GM12878 (cell line): Measurements from ENCODE around the gene PLEKHD1. TPM values are rescaled to one million over a fixed set of nuclear protein-coding genes. Genes with fewer than 3 reads are reported as not detected.
A peak's percentile ranks its signal among the peaks of the same experiment; 100 is the strongest.

ENCODE experiments used
- ATAC-seq: fragments of 200-7000 bp; cut with Tn5 transposase; 3 replicates; pipeline ENCODE4 v1.9.1; 2020; ENCODE audit warnings: mild to moderate bottlenecking, moderate library complexity
- BruUV-seq: library from RNA; stranded (reverse); fragments of 400-500 nt; replicated peaks from 2 replicates; lab custom pipeline; 2021; lab: Mats Ljungman, UMichigan
- CTCF ChIA-PET: fragments of 300-600 bp; sonication (Branson Sonifier 250); formaldehyde crosslinking; extraction: SDS; loops from one replicate; lab custom pipeline; 2021; ENCODE audit warnings: inconsistent platforms; lab: Yijun Ruan, JAX
- POLR2A ChIA-PET: fragments of 350-600 bp; formaldehyde crosslinking; extraction: SDS; loops from one replicate; lab custom pipeline; 2021; ENCODE audit warnings: inconsistent platforms; lab: Charles Lee
- RAD21 ChIA-PET: fragments of 300-600 bp; sonication (Branson Sonifier 250); formaldehyde crosslinking; loops from one replicate; lab custom pipeline; 2023; ENCODE audit warnings: antibody characterized with exemption; ENCODE audit not compliant: unreplicated experiment; lab: Charles Lee
- SMC1A ChIA-PET: fragments of 300-600 bp; sonication (Branson Sonifier 250); formaldehyde crosslinking; loops from one replicate; lab custom pipeline; 2023; ENCODE audit not compliant: unreplicated experiment, uncharacterized antibody; lab: Charles Lee
- DNase-seq: peaks from one replicate; pipeline ENCODE4 v3.0.0-alpha.2; 2011; ENCODE audit warnings: low read depth, low spot score
- FAIRE-seq: peaks from 3 replicates; lab custom pipeline; 2011; peaks lifted over from hg19 to GRCh38; lab: Jason Lieb, UNC
- H2AFZ ChIP-seq: 2 replicates; pipeline ENCODE4 v1.6.0; 2011; ENCODE audit warnings: low read depth, low read length, control low read depth; ENCODE audit not compliant: control insufficient read depth
- H3K27ac ChIP-seq: 2 replicates; pipeline ENCODE4 v1.5.1; 2011; ENCODE audit warnings: control low read depth; ENCODE audit not compliant: control insufficient read depth, insufficient read depth
- H3K27me3 ChIP-seq, 2 experiments: replicated peaks in 1 of 2; 2 replicates each; pipeline versions ENCODE4 v1.6.0 to v1.6.1; 2011; ENCODE audit warnings: low read length in 1 of 2; ENCODE audit not compliant: control insufficient read depth in 2 of 2, insufficient read depth in 2 of 2
- H3K36me3 ChIP-seq, 2 experiments: 2 replicates each; pipeline ENCODE4 v1.5.1; 2011; ENCODE audit warnings: low read length in 1 of 2; ENCODE audit not compliant: control insufficient read depth in 2 of 2, insufficient read depth in 2 of 2
- H3K4me1 ChIP-seq: 2 replicates; pipeline ENCODE4 v1.6.1; 2011; ENCODE audit warnings: mild to moderate bottlenecking, low read length, moderate library complexity, mixed read lengths; ENCODE audit not compliant: control insufficient read depth, insufficient read depth
- H3K4me2 ChIP-seq: 2 replicates; pipeline ENCODE4 v1.6.0; 2011; ENCODE audit warnings: control low read depth; ENCODE audit not compliant: control insufficient read depth, insufficient read depth
- H3K4me3 ChIP-seq: fragments of 200-600 bp; sonication (generic); 2 replicates; pipeline ENCODE4 v1.5.1; 2016
- H3K79me2 ChIP-seq: 2 replicates; pipeline ENCODE4 v1.6.0; 2011; ENCODE audit warnings: low read length; ENCODE audit not compliant: control insufficient read depth, insufficient read depth
- H3K9ac ChIP-seq: 2 replicates; pipeline ENCODE4 v1.8.0; 2011; ENCODE audit warnings: low read length, control low read depth, mixed read lengths; ENCODE audit not compliant: control insufficient read depth, insufficient read depth
- H3K9me3 ChIP-seq: replicated peaks from 3 replicates; pipeline ENCODE4 v1.5.1; 2011; ENCODE audit warnings: mild to moderate bottlenecking, low read length; ENCODE audit not compliant: control insufficient read depth, insufficient read depth
- H4K20me1 ChIP-seq: 2 replicates; pipeline ENCODE4 v1.6.0; 2011; ENCODE audit not compliant: control insufficient read depth, insufficient read depth
- ASH2L ChIP-seq: fragments of 300-600, 200-600 bp; sonication (generic); IDR thresholded peaks from 2 replicates; pipeline ENCODE4 v1.6.1; 2017; ENCODE audit warnings: low read depth, mild to moderate bottlenecking, borderline replicate concordance
- ATF2 ChIP-seq: IDR thresholded peaks from 2 replicates; pipeline ENCODE4 v1.6.1; 2012; ENCODE audit warnings: low read length, inconsistent platforms
- BACH1 ChIP-seq: fragments of 450-650 bp; IDR thresholded peaks from 2 replicates; pipeline ENCODE4 v1.6.1; 2017; ENCODE audit warnings: mild to moderate bottlenecking, borderline replicate concordance
- BCL3 ChIP-seq: IDR thresholded peaks from 2 replicates; pipeline ENCODE4 v1.6.1; 2011; ENCODE audit warnings: borderline replicate concordance, low read depth, mild to moderate bottlenecking, moderate library complexity, low read length; ENCODE audit not compliant: insufficient read depth, poor library complexity, severe bottlenecking
- BRCA1 ChIP-seq: IDR thresholded peaks from 2 replicates; pipeline ENCODE4 v1.6.1; 2011; ENCODE audit warnings: low read depth, low read length, improper control_type of control experiment
- CBFB ChIP-seq: IDR thresholded peaks from 2 replicates; pipeline ENCODE4 v1.6.1; 2016; ENCODE audit warnings: antibody characterized with exemption, low read depth
- CEBPB ChIP-seq, 2 experiments: fragments of 150-350 bp in 1 of 2; IDR thresholded peaks; 2 replicates each; pipeline ENCODE4 v1.6.1; 2012 to 2014; ENCODE audit warnings: low read depth in 2 of 2, low read length in 2 of 2, borderline replicate concordance in 1 of 2, inconsistent platforms in 1 of 2
- CTCF ChIP-seq, 3 experiments: IDR thresholded peaks in 2 of 3; conservative IDR thresholded peaks in 1 of 3; 2 replicates each; pipeline ENCODE4 v1.5.1; 2011; ENCODE audit warnings: low read depth in 3 of 3, low read length in 3 of 3, mild to moderate bottlenecking in 3 of 3, control low read depth in 2 of 3, moderate library complexity in 2 of 3, inconsistent platforms in 1 of 3, mixed read lengths in 1 of 3; ENCODE audit not compliant: control insufficient read depth in 2 of 3, insufficient read depth in 1 of 3; ENCODE audit errors: extremely low read depth in 1 of 3
- DPF2 ChIP-seq: fragments of 450-650 bp; IDR thresholded peaks from 2 replicates; pipeline ENCODE4 v1.6.1; 2017; ENCODE audit warnings: mild to moderate bottlenecking
- HDAC2 ChIP-seq: fragments of 200-600 bp; sonication (generic); IDR thresholded peaks from 2 replicates; pipeline ENCODE4 v1.6.1; 2017
- IRF4 ChIP-seq: IDR thresholded peaks from 2 replicates; pipeline ENCODE4 v1.6.1; 2011; ENCODE audit warnings: low read depth, low read length
- SRF ChIP-seq, 2 experiments: IDR thresholded peaks; 2 replicates each; pipeline ENCODE4 v1.6.1; 2011; ENCODE audit warnings: low read depth in 2 of 2, low read length in 2 of 2, mild to moderate bottlenecking in 1 of 2, moderate library complexity in 1 of 2
- YBX1 ChIP-seq: fragments of 450-650 bp; IDR thresholded peaks from 2 replicates; pipeline ENCODE4 v1.6.1; 2016; ENCODE audit warnings: antibody characterized with exemption
- WGBS: methylation state at CpG from one replicate; pipeline ENCODE4 v1.1.6; 2016; ENCODE audit warnings: low lambda C conversion rate; ENCODE audit not compliant: insufficient replicate concordance, insufficient coverage; ENCODE audit errors: missing lambda C conversion rate; 5-methylcytosine and 5-hydroxymethylcytosine counted together
- in situ Hi-C: fragments of 300-500 bp; cut with MboI; formaldehyde crosslinking; loops from 9 replicates; pipeline ENCODE4 v1.14.3; 2018; ENCODE audit warnings: mixed read lengths
- intact Hi-C: fragments of 100-400 bp; cut with micrococcal nuclease; formaldehyde crosslinking; loops from one replicate; pipeline ENCODE4 v1.14.2; 2022; ENCODE audit not compliant: unreplicated experiment
- polyA plus RNA-seq, 11 experiments: library from polyadenylated mRNA; depleted of rRNA in 4 of 11; unstranded in 6 of 11; stranded (reverse) in 5 of 11; fragments of >200 nt; fragmentation: Nextera tagmentation in 4 of 11; fragmentation: Illumina TruSeq in 1 of 11; extraction: Ambion mirVana in 4 of 11; extraction: Trizol in 1 of 11; gene quantifications; 1 replicate in 1 of 11; 2 replicates in 10 of 11; pipeline versions ENCODE4 v1.2.1 to v1.2.3, GENCODE V29; 2011 to 2016; ENCODE audit warnings: inconsistent platforms in 2 of 11, missing spikeins in 2 of 11, low read depth in 1 of 11
- total RNA-seq, 4 experiments: library from RNA; depleted of rRNA in 3 of 4; stranded (reverse); fragments of >200 nt in 3 of 4; fragmentation: Illumina TruSeq in 1 of 4; extraction: Trizol in 1 of 4; gene quantifications; 2 replicates each; pipeline versions ENCODE4 v1.2.1 to v1.2.3, GENCODE V29; 2013 to 2021

PLEKHD1 gene
- total and polyA plus RNA-seq, 10 of the 15 experiments (the other 5 are each of a cell fraction or from before 2014, with no cell fraction given) = 0.01 to 0.08 (median 0.04) TPM; not detected in 6

- no peak for FAIRE-seq
- intact Hi-C loops = no loop called here
- DNase-seq = no peak
- H4K20me1 ChIP-seq = no peaks in the 10 kb centered on the region
- BruUV-seq = no TSS peak
- in situ Hi-C loops = no loop called here
- 18% methylated on average over 53 of the region's 54 CpGs for WGBS
- ChIA-PET RAD21 (no interaction called here), CTCF (interaction anchor here (1.1 kb wide), 1 partner anchor 80 kb away, joined by 3 read pairs; no protein-coding TSS in a partner anchor), POLR2A (no interaction called here), SMC1A (no interaction called here)
- no peak for TF ChIP-seq IRF4
- no peak for TF ChIP-seq HDAC2
- TF ChIP-seq ASH2L = no peak
- TF ChIP-seq YBX1 = no peak
- no peak for TF ChIP-seq BCL3
- H3K9me3 ChIP-seq = no peaks in the 10 kb centered on the region
- H3K79me2 ChIP-seq = no peaks in the 10 kb centered on the region
- no peak overlapping the region for H3K27ac ChIP-seq
- H3K4me2 ChIP-seq = peak overlapping the region; percentile 36; the same call in 1 of the 2 replicates
- no peak for ATAC-seq
- no peak overlapping the region for H3K9ac ChIP-seq
- H3K4me3 ChIP-seq = no peak overlapping the region
- peaks cover 9 to 14% of the 10 kb centered on the region in 2 experiments; a peak in 3 of 4 replicates for H3K27me3 ChIP-seq
- H3K4me1 ChIP-seq = peaks cover 10% of the 10 kb centered on the region
- no peaks in the 10 kb centered on the region for H3K36me3 ChIP-seq
- no peak overlapping the region for H2AFZ ChIP-seq
These were observed 624 bp upstream of the PLEKHD1 start for GRCh38 chr14:69483765-69484443.

- no TSS peak for BruUV-seq
- Histone ChIP-seq H3K36me3 (no peaks in the 10 kb centered on the region), H4K20me1 (no peaks in the 10 kb centered on the region), H3K4me3 (no peak overlapping the region), H3K4me2 (no peak overlapping the region), H3K27me3 (peaks cover 9 to 14% of the 10 kb centered on the region in 2 experiments; a peak in 3 of 4 replicates), H3K9ac (no peak overlapping the region), H3K79me2 (no peaks in the 10 kb centered on the region), H3K27ac (no peak overlapping the region), H3K9me3 (no peaks in the 10 kb centered on the region), H2AFZ (no peak overlapping the region), H3K4me1 (peaks cover 10% of the 10 kb centered on the region)
- no peak for ATAC-seq
- ChIA-PET CTCF (no interaction called here), SMC1A (no interaction called here), RAD21 (no interaction called here), POLR2A (no interaction called here)
- WGBS = 64% methylated on average over 11 of the region's 11 CpGs
- DNase-seq = no peak
- FAIRE-seq = no peak
- in situ Hi-C loops (no loop called here), intact Hi-C loops (no loop called here)
- no peak for TF ChIP-seq BACH1
- TF ChIP-seq HDAC2 = no peak
- TF ChIP-seq CBFB = no peak
- TF ChIP-seq CEBPB (IDR thresholded peaks at IDR 0.05; ENCODE audit: borderline replicate concordance in 1 of 2, low read depth in 2 of 2, low read length in 2 of 2) = no peak
- no peak for TF ChIP-seq BRCA1
- no peak for TF ChIP-seq SRF (IDR thresholded peaks at IDR 0.05; ENCODE audit: low read depth in 2 of 2, low read length in 2 of 2)
- TF ChIP-seq CTCF (IDR thresholded peaks at IDR 0.05 in 2 of 3, conservative IDR thresholded peaks at IDR 0.05 in 1 of 3; ENCODE audit: control insufficient read depth in 2 of 3, extremely low read depth in 1 of 3, insufficient read depth in 1 of 3, low read depth in 3 of 3, low read length in 3 of 3) = no peak
- no peak for TF ChIP-seq ATF2
- TF ChIP-seq DPF2 = no peak
These were observed 760 bp downstream of the PLEKHD1 start for GRCh38 chr14:69485315-69485660.
